Osteoblast (primary cell): ENCODE results near the gene TLCD5. TPM values are rescaled to one million over a fixed set of nuclear protein-coding genes. Genes with fewer than 3 reads are reported as not detected.

ENCODE experiments used
- DNase-seq: peaks from one replicate; pipeline ENCODE4 v3.0.0; 2011; ENCODE audit warnings: low spot score, mixed read lengths; ENCODE audit not compliant: insufficient read length; ENCODE audit errors: missing footprints
- H2AFZ ChIP-seq: 2 replicates; pipeline ENCODE4 v1.6.0; 2011; ENCODE audit warnings: mild to moderate bottlenecking, low read length
- H3K27ac ChIP-seq: 2 replicates; pipeline ENCODE4 v1.5.1; 2011; ENCODE audit warnings: mild to moderate bottlenecking, low read depth, low read length, moderate library complexity
- H3K27me3 ChIP-seq: 2 replicates; pipeline ENCODE4 v1.6.0; 2012; ENCODE audit warnings: mild to moderate bottlenecking, control low read depth, inconsistent platforms, low read length, moderate library complexity; ENCODE audit not compliant: insufficient read depth
- H3K36me3 ChIP-seq: 2 replicates; pipeline ENCODE4 v1.5.1; 2011; ENCODE audit warnings: mild to moderate bottlenecking, low read length, control low read depth, moderate library complexity; ENCODE audit not compliant: insufficient read depth
- H3K4me1 ChIP-seq: 2 replicates; pipeline ENCODE4 v1.5.1; 2011; ENCODE audit warnings: mild to moderate bottlenecking, low read length, control low read depth, moderate library complexity; ENCODE audit not compliant: insufficient read depth
- H3K4me2 ChIP-seq: 2 replicates; pipeline ENCODE4 v1.6.0; 2011; ENCODE audit warnings: mild to moderate bottlenecking, low read length; ENCODE audit not compliant: insufficient read depth
- H3K4me3 ChIP-seq: fragments of 200-600 bp; sonication (generic); 3 replicates; pipeline ENCODE4 v1.5.1; 2012; ENCODE audit warnings: mild to moderate bottlenecking, low read length, inconsistent platforms; ENCODE audit not compliant: insufficient read depth
- H3K79me2 ChIP-seq: 2 replicates; pipeline ENCODE4 v1.6.0; 2012; ENCODE audit warnings: mild to moderate bottlenecking, low read length, control low read depth, inconsistent platforms; ENCODE audit not compliant: insufficient read depth
- H3K9me3 ChIP-seq: 2 replicates; pipeline ENCODE4 v1.5.1; 2011; ENCODE audit warnings: low read depth, low read length, control low read depth
- H4K20me1 ChIP-seq: 2 replicates; pipeline ENCODE4 v1.6.0; 2012; ENCODE audit warnings: mild to moderate bottlenecking, low read length, control low read depth; ENCODE audit not compliant: insufficient read depth
- total RNA-seq: library from RNA; depleted of rRNA; stranded (reverse); fragments of >200 nt; gene quantifications from 2 replicates; pipeline ENCODE4 v1.2.3, GENCODE V29; 2012
- TF ChIP-seq, protein P1 (sequence below): IDR thresholded peaks from 2 replicates; pipeline ENCODE4 v1.5.1; 2011; ENCODE audit warnings: mild to moderate bottlenecking, low read depth, low read length, moderate library complexity; ENCODE audit errors: extremely low read depth

Gene TLCD5
- total RNA-seq, 1 donor: 11.9 TPM

GRCh38 chr11:120342226-120342625 is 17.1 kb downstream of the TLCD5 start:
- Histone ChIP-seq H3K27me3 (no peaks in the 10 kb centered on the region), H3K4me3 (no peak overlapping the region), H3K27ac (no peak overlapping the region), H3K79me2 (peaks cover 94% of the 10 kb centered on the region), H4K20me1 (peaks cover 86% of the 10 kb centered on the region), H3K36me3 (no peaks in the 10 kb centered on the region), H2AFZ (no peak overlapping the region), H3K4me1 (peaks cover 53% of the 10 kb centered on the region), H3K4me2 (no peak overlapping the region), H3K9me3 (no peaks in the 10 kb centered on the region)
- DNase-seq: no peak
- TF ChIP-seq, protein P1, sequence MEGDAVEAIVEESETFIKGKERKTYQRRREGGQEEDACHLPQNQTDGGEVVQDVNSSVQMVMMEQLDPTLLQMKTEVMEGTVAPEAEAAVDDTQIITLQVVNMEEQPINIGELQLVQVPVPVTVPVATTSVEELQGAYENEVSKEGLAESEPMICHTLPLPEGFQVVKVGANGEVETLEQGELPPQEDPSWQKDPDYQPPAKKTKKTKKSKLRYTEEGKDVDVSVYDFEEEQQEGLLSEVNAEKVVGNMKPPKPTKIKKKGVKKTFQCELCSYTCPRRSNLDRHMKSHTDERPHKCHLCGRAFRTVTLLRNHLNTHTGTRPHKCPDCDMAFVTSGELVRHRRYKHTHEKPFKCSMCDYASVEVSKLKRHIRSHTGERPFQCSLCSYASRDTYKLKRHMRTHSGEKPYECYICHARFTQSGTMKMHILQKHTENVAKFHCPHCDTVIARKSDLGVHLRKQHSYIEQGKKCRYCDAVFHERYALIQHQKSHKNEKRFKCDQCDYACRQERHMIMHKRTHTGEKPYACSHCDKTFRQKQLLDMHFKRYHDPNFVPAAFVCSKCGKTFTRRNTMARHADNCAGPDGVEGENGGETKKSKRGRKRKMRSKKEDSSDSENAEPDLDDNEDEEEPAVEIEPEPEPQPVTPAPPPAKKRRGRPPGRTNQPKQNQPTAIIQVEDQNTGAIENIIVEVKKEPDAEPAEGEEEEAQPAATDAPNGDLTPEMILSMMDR: no peak

- Histone ChIP-seq H3K4me2 (no peak overlapping the region), H3K36me3 (no peaks in the 10 kb centered on the region), H3K27me3 (no peaks in the 10 kb centered on the region), H3K4me3 (no peak overlapping the region), H2AFZ (no peak overlapping the region), H3K9me3 (no peaks in the 10 kb centered on the region), H4K20me1 (peaks cover 84% of the 10 kb centered on the region), H3K79me2 (peaks cover 94% of the 10 kb centered on the region), H3K27ac (no peak overlapping the region), H3K4me1 (peaks cover 58% of the 10 kb centered on the region)
- TF ChIP-seq, protein P1: no peak
- DNase-seq: no peak
These were observed 17.6 kb downstream of the TLCD5 start for GRCh38 chr11:120342678-120343077.

GRCh38 chr11:120343429-120343828 is 18.3 kb downstream of the TLCD5 start:
- Histone ChIP-seq H2AFZ (no peak overlapping the region), H3K27me3 (no peaks in the 10 kb centered on the region), H3K27ac (no peak overlapping the region), H4K20me1 (peaks cover 87% of the 10 kb centered on the region), H3K36me3 (no peaks in the 10 kb centered on the region), H3K79me2 (peaks cover 94% of the 10 kb centered on the region), H3K4me2 (no peak overlapping the region), H3K4me3 (no peak overlapping the region), H3K4me1 (peaks cover 58% of the 10 kb centered on the region), H3K9me3 (no peaks in the 10 kb centered on the region)
- TF ChIP-seq, protein P1: no peak
- no peak for DNase-seq

DNA sequence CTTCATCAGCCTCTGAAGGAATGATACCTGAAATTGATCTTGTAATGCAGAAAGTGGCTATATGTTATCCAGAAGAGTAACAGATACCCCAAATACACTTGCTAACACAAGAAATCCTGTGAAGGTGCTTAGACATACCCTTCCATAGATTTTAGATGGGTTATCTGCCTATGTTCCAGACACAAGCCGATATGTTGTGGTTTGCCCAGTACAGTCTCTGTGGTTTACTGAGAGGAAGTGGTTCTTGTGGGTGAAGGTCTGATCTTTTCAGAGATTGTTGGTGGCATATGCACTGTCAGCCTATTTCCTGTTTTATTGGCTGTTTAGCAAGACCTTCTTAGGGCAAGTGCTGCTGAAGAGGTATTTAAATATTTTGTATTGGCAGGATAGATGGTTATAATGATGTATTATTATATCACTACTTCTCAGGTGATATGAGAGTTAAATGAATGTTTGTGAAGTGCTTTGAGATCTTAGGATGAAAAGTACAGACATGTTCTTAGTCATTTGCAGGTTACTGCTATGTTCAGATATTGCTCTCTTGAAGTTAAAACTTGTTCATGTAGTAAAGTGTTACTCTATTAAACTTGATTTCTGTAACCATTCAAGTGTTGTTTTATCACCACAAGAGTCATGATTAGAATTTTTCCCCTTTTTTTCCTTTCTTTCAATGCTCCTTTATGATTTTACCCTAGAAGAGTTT is 19.4 kb downstream of the TLCD5 start:
- peak overlapping the region; percentile 38 for H3K4me2 ChIP-seq
- H3K9me3 ChIP-seq: no peaks in the 10 kb centered on the region
- no peak overlapping the region for H3K4me3 ChIP-seq
- no peak overlapping the region for H2AFZ ChIP-seq
- H3K27ac ChIP-seq: no peak overlapping the region
- no peaks in the 10 kb centered on the region for H3K36me3 ChIP-seq
- peaks cover 83% of the 10 kb centered on the region for H4K20me1 ChIP-seq
- TF ChIP-seq, protein P1: no peak
- peaks cover 94% of the 10 kb centered on the region for H3K79me2 ChIP-seq
- DNase-seq: no peak
- H3K27me3 ChIP-seq: no peaks in the 10 kb centered on the region
- H3K4me1 ChIP-seq: peaks cover 48% of the 10 kb centered on the region
